Stimulated activated CD4-positive, alpha-beta T cell treated with anti-CD3 and anti-CD28 coated beads, Interleukin-2, amount 100 ng/mL, for 48 hours (primary cell): ENCODE measurements around the gene RGS19.
"Not testable (repeated sequence)": the region's sequence is repeated elsewhere in the genome, so short reads cannot be mapped to it uniquely, and the experiment has no call there.

Experiments used
- DNase-seq, 2 donors: peaks; one replicate each; pipeline ENCODE4 v3.0.0-alpha.2; 2020

RGS19 gene, protein sequence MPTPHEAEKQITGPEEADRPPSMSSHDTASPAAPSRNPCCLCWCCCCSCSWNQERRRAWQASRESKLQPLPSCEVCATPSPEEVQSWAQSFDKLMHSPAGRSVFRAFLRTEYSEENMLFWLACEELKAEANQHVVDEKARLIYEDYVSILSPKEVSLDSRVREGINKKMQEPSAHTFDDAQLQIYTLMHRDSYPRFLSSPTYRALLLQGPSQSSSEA

DNA sequence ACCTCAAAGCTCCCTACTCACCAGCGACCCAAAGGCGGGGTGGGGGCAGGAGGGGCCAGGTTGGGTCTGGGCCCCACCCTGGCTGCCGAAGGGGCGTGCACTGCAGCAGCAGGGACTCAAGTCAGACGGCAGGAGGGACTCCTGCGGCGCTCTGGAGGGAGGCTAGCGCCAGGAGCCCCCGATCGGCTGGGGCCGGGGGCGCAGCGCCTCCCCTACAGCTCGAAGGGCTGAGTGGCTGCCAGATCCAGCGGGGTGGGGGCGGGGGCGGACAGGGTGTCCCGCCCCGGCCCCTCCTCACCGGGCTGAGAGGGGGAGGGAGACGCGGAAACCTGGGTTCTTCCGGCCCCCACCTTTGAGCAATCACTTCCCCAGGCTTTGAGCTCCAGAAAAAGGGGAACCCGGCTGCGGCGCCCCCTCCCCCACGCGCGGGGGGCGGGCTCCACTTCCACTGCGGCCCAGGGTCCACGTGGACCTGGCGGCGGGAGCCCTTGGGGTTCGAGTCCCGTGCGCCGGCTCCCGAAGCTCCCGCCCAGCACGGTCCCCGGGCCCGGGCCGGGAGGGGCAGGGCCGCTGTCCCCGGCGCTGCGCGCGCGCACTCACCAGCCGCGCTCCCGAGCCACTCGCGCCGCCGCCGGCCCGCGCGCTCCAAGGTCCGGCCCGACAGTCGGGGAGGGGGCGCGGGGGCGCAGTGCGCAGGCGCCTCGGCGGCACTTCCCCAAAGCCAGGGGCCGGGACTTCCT is at the start of gene RGS19:
TSS of gene RGS19 (minus strand) at position 246 of the 740 bp plus-strand sequence. CDS start 2,632 bp downstream, outside the sequence.
- DNase-seq: peak; percentile 62 to 66

- not testable (repeated sequence) for DNase-seq
These were observed 44.2 kb upstream of the RGS19 start for GRCh38 chr20:64123517-64123916.

DNA sequence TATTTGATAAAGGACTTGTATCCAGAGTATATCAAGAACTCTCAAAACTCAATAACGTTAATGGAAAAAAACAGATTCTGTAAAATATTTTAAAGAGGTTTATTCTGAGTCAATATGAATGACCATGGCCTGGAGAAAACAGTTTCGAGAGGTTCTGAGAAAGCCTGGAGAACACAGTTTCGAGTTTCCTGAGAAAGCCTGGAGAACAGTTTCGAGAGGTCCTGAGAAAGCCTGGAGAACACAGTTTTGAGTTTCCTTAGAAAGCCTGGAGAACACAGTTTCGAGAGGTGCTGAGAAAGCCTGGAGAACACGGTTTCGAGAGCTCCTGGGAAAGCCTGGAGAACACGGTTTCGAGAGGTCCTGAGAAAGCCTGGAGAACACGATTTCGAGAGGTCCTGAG is 43.6 kb upstream of the RGS19 start:
- not testable (repeated sequence) for DNase-seq

DNA sequence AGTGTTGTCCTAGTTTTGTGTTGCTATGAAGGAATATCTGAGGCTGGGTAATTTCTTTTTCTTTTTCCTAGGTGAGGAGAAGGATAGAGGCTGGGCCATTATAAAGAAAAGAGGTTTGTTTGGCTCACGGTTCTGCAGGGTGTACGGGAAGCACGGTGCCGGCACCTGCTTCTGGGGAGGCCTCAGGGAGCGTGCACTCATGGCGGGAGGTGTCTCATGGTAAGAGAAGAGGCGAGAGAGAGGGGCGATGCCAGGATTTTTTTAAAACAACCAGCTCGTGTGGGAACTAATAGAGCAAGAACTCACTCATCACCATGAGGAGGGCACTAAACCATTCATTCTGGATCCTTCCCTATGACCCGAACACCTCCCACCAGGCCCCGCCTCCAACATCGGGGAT is 42.3 kb upstream of the RGS19 start:
- no peak for DNase-seq

- no peak for DNase-seq
These were observed 40.5 kb upstream of the RGS19 start for GRCh38 chr20:64119681-64120341.

DNA sequence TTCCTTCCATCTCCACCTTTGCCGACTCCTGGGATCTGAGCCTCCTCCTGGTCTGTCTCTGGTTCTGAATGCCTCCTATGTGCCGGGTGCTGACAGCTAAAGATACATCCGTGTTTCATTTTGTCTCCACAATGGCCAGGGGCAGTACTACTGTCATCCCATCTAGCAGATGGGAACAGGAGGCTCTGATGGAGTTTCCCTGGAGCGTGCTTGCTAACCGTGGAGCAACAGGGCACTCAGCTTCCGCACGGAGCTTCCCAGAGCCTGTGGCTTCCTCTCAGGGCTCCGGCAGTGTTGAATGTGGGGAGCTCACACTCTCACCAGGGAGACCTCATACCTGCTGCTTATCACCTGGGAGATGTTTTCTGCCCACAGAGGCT is 40.0 kb upstream of the RGS19 start:
- DNase-seq: no peak

DNA sequence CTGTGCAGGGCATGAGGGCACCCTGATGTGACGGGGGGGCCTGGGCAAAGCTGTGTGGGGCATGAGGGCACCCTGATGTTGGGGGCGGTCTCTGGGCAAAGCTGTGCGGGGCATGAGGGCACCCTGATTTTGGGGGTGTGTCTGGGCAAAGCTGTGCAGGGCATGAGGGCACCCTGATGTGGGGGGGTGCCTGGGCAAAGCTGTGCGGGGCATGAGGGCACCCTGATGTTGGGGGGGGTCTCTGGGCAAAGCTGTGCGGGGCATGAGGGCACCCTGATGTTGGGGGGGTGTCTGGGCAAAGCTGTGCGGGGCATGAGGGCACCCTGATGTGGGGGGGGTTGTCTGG is 38.1 kb upstream of the RGS19 start:
- DNase-seq: not testable (repeated sequence)

DNA sequence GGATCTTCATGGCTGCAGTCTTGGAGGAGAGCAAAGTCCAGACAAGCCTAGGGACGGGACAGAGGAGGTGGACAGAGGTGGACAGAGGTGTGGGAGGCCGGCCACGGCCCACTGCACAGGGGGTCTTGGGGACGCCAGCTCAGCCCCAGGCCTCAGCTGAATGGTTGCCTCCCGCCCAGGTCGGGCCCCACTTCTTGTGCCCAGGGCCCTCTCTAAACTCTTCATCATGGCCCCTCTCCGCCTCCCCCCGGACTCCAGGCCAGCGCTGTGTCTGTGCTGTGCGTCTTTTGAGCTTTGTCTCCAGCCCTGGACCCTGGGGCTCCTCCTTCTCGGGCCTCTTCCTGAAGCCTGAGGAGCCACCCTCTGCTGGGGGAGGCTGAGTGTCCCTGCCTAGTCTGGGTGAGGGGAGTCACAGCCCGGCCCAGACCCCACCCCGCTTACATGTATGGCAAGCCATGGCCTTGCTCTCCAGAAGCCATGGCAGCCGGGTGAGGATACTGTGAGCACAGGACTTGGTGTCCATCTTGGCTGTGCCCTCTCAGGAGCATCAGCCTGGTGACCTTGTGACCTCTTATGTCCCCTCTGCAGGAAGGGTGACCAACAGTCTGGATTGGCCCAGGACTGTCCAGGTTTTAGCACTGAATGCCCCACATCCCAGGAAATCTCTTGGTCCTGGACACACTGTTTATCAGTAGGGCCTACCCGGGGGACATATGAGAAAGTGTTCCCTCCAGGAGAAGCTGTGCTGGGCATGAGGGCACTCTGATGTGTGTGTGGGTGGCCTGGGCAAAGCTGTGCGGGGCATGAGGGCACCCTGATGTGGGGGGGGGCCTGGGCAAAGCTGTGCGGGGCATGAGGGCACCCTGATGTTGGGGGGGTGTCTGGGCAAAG is 37.5 kb upstream of the RGS19 start:
- DNase-seq: no peak

GRCh38 chr20:64116016-64116415 is 36.7 kb upstream of the RGS19 start:
- DNase-seq: no peak

DNA sequence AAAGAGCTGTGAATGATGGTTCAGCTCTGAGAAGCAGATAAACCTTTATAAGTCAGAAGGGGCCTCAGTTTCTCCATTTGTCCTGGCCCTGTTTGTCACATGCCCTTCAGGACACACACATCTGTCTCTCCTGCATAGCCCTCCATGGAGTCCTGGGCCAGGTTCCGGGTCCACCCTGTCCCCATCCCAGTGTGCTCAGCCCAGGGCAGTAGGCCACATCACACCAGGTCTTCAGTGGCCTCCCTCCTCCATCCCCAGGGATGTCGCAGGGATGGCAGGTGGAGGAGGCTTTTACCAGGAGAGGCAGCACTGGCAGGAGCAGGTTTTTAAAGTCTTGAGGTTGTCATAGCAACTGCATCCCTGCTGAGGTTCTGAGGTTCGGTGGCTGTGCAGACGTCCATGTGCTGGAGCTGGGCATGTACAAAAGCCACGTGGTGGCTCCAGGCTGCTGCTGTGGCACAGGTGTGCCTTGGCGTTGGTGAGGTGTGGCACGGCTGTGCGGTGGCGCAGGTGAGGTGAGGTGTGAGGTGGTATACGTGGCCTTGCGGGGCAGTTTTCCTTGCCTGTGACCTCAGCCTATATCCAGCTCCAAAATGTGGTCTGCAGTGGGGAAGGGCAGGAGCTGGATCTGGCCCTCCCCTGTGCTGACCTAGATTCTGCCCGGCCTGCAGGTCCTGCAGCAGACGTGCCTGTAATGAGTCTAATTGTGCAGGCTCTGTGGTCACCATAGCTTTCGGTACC is 36.0 kb upstream of the RGS19 start:
- no peak for DNase-seq

GRCh38 chr20:64114356-64114971 is 35.1 kb upstream of the RGS19 start:
- DNase-seq: no peak

- no peak for DNase-seq
These were observed 34.6 kb upstream of the RGS19 start for GRCh38 chr20:64113796-64114355.

- DNase-seq: no peak
These were observed 34.1 kb upstream of the RGS19 start for GRCh38 chr20:64113444-64113775.

DNA sequence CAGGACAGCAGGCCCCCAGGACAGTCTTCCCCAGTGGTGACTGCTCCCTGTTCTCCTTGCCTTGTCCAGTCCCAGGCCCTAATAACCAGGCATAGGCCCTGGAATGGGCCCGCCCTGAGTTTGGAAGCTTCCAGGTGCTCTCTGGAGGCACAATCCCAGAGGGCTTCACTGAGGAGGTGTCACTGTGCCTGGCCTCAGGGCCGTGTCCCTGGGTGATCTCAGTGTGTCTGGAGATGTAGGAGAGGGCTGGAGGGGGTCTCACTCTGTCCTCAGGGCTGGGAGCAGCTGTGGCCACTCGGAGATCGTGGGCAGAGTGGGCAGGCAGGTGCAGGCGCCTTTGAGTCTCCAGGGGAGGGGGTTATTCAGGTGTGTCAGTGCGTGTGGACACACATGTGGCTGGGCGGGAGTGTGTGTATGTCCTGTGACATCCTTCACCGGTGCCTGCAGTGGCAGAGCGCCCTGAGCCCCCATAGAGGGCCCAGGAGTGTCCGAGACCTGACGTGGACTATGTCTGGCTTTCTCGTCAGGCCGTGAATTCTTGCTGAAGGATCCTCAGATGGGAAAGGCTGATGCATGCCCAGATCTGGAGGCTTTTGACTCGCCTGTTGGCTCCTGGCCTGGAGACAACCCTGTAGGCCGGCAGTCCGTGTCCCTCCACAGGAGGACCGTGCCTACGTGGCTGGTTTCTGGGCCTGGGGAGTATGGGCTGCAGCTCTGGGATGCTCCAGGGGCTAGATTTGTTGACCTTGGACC is 33.5 kb upstream of the RGS19 start:
- no peak for DNase-seq

DNA sequence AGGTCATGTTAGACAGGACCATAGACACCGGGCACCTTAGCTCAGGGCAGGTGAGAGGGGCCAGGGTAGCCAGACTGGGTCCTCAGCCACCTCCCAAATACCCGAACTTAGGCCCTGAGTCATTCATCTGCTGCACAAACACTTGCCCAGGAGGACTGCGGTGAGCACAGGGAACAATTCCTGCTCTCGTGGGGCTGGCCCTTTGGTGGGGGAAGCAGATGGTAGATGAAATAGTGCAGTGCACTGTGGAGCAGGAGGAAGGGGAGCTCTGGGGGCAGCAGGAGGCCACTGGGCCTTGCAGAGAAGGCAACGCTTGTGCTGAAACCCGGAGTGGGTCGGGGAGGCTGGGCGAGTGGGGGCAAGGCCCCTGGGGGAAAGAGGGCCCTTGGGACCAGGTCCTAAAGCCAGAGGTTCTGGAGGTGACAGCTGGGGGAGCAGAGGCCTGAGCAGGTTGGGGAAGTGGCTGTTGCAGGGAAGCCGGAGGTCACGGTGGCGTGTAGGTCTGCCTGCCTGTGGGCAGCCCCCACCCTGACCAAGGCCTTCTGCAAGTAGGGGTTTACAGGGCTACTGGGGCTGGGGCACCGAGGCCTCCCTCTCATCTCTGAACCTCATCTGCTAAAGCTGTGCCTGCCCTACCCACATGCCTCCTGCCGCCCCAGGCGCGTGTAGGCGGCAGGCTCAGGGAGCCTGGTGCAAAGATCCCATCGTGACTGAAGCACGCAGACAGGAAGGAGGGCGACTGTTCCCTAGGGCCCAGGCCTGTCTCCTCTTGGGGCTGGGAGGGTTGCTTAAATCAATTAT is 32.7 kb upstream of the RGS19 start:
- DNase-seq: no peak

- no peak for DNase-seq
These were observed 31.2 kb upstream of the RGS19 start for GRCh38 chr20:64110411-64111068.

DNA sequence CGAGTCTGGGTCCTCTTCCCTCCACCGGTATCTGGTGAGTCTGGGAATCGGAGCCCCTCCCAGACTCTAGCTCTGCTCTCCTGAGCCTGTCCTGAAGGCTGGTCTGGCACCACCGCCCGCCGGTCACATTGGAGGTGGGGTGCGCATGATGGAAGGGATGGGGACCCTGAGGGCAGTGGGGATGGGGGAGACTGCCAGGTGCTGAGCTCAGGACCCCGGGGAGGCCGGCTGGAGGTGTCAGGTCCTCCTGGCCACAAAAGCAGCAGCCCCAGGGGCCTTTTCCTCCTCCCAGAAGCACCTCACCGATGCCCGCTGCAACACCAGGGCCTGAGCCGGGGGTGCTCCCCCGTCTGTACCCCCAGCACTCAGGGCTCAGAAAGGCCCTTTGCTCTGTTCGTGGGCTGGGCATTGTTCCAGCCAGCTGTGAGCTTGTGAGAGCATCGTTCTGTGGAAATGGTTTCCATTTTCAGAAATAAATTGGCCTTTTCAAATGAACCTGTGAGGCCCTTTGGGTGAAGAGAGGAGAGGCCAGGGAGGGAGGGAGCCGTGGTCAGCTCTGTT is 30.6 kb upstream of the RGS19 start:
- no peak for DNase-seq

DNA sequence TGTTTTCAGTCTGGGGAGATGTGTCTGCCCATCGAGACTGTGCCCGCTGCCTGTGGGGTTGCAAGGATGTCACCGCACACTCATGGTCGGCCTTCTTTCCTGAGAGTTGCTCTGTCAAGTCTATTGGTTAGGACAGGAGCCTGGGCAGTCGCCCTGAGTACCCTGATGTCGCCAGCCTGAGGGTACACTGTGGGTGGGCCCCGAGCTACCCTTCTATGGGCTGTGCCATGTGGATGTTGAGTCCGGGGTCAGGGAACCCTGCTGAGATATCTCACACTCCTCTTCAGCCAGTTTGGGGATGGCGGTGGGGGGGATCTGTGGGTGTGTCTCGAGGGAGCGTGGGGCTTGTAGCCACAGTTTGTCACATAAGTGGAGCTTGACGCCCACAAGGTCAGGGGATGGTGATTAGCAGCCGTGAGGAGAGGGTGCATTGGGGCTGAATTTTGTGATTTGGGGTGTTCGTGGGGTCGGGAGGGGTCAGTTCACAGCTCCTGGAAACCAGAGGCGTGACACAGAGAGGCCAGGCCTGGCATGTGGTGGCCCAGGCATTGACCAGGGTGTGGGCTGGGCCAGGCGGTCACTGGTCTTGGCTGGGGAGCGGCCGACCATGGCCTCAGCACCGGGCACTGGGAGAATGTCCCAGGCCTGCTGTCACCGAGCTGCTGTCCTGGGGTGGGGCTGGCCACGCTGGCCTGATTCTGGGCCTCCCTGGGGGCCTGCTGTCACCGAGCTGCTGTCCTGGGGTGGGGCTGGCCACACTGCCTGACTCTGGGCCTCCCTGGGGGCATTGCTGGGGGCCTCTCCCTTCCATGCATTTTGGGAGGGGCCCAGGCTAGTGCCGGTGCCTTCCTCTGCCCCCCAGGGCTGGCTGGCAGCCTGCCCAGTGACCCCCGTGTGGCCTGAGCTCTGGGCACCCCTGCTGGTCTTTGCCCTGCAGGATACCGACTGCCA is 29.7 kb upstream of the RGS19 start:
- no peak for DNase-seq
